M059J (cell line): ENCODE results near the gene PSMA1. TPM values are rescaled to one million over a fixed set of nuclear protein-coding genes. Genes with fewer than 3 reads are reported as not detected.

Experiments
- total RNA-seq: library from RNA; depleted of rRNA; stranded (reverse); fragments of >200 nt; shearing (Covaris generic); gene quantifications from 2 replicates; pipeline ENCODE4 v1.2.3, GENCODE V29; 2014; rRNA removed

Gene PSMA1
- total RNA-seq, 1 experiment from 2014 or later: 344 TPM

Other genes with a start within 250 kb of the PSMA1 start
- 127 and 143 TPM in 2 replicates for gene RRAS2, start 161.2 kb downstream of the PSMA1 start, total RNA-seq
- 263 and 357 TPM in 2 replicates for gene COPB1, start 20.6 kb downstream of the PSMA1 start, total RNA-seq
- gene PDE3B, start 123.4 kb upstream of the PSMA1 start, total RNA-seq: not detected in 2 replicates